ELF-1 (cell line): ENCODE measurements around the gene RBFOX2.
"Not testable (repeated sequence)": the region's sequence is repeated elsewhere in the genome, so short reads cannot be mapped to it uniquely, and the experiment has no call there.

Experiments
- DNase-seq: peaks from one replicate; pipeline ENCODE4 v3.0.0-alpha.2; 2016; ENCODE audit warnings: low read depth, low spot score

The RBFOX2 gene

DNA sequence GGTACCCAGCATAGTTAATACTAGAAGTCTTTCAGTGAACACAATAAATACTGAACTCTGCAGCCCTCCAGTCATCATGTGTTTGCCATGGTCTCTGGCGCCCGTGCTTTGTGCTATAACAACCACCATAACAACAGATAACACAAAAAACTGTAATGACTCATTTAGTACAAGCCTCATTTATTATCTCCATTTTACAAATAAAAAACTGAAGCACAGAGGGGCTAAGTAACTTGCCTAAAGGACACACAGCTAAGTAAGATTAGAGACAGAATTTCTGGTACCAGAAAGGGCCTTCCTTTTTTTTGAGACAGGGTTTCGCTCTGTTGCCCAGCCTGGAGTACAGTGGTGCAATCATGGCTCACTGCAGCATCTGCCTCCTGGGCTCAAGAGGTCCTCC is 19.5 kb downstream of the RBFOX2 start:
- DNase-seq, result no peak

DNA sequence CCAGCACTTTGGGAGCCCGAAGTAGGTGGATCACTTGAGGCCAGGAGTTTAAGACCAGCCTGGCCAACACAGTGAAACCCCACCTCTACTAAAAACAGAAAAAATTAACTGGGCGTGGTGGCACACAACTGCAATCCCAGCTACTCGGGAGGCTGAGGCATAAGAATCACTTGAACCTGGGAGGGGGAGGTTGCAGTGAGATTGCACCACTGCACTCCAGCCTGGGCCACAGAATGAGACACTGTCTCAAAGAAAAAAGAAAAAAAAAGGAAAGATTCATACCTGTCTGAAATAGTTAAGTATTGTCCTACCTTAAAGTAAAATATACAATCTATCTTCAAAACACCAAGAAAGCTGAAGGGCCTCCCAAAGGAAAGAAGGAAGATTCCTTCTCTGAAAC is 20.1 kb downstream of the RBFOX2 start:
- DNase-seq, result no peak

DNA sequence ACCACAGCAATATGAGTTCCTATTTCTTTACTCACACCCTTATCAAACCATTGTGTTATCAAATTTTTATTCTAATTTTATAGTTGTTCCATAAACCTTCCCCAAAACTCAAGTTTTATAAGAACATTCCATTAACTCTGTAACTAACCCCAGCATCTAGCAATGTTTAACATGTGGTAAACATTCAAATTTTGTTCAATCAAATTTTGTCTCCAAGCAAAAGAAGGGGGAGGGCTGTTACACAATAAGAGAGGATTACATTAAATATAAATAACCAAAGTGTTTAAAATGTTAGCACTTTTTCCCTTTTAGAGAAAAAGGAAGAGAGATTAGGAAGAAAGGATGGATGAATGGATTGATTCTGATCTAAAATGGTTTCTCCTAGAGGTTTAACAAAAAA is 20.5 kb downstream of the RBFOX2 start:
- DNase-seq, result no peak

DNA sequence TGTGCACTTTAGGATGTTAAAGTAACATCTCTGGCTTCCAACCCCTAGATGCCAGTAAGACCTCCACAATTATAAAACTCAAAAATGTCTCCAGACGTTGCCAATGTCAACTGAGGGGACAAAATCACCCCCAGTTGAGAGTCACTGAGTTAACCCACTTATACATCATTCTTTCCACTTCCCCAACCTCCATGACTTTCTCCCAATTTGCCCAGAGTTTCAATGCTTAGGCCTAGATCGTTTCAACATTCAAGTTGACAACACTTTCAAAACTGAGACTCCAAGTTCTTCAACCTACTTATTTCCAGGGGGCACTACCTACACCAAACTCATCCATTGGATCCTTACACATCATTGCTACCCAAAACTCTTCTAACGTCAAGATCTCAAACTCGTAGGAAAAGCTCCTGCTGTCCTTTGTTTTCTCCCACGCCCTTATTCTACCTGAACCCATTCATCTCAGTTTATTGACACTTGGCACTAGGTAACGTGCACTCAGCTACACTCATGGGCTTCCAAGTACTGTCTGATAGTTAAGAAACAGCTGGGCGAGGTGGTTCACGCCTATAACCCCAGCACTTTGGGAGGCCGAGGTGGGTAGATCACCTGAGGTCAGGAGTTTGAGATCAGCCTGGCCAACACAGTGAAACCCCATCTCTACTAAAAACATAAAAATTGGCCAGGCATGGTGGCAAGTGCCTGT is 24.5 kb downstream of the RBFOX2 start:
- DNase-seq, result no peak

DNA sequence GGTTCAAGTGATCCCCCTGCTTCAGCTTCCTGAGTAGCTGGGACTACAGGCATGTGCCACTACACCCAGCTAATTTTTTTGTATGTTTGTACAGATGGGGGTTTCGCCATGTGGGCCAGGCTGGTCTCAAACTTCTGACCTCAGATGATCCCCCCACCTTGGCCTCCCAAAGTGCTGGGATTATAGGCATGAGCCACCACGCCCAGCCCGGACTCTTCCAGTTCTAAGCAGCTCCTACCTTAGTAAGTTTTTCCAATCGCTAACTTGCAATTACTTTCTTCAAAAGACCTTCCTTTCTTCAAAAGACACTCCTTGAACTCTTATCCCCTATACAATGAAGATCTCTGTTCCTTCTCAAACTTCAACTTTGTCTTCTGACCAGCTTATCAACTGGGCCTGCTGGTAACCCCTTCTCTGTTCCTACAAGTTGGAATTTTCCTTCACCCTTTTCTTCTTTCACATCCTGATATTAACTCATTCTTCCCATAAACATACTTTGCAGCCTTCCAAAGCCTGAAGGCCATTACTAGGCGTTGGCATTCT is 25.8 kb downstream of the RBFOX2 start:
- no peak for DNase-seq

DNA sequence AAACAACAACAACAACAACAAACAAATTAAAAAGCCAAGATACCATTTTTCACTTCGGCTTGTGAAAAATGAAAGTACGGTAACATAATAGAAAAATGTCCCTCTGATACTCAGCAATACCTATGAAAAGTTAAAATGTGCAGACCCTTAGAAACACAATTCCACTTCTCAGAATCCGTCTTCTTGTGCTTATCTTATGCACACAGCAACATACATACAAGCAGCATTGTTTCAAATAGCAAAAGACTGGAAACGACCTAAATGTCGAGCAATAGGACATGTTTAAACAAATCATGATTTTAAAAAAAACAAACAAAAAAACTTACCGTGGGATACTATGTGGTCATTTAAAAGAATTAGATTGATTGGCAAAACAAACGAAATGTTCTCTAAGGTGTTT is 26.5 kb downstream of the RBFOX2 start:
- DNase-seq, result no peak

DNA sequence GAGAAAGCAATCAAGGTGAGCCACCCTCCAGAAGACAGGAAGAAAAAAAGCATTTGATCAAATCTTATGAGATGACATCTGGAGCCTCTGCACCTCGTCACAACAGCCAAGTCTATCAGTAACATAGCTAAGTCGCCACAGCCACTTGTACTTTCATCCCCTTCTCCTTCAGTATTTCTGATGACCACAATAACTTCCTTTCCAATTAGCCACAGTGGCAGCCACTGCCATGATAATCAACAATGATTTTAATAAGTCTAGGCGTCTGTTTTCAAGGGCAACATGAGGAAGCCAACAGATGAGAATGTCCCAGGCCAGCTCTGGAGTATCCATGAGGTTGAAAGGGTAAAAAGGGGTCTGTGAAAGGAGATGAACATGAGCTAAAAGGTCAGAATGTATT is 29.9 kb downstream of the RBFOX2 start:
- no peak for DNase-seq

DNA sequence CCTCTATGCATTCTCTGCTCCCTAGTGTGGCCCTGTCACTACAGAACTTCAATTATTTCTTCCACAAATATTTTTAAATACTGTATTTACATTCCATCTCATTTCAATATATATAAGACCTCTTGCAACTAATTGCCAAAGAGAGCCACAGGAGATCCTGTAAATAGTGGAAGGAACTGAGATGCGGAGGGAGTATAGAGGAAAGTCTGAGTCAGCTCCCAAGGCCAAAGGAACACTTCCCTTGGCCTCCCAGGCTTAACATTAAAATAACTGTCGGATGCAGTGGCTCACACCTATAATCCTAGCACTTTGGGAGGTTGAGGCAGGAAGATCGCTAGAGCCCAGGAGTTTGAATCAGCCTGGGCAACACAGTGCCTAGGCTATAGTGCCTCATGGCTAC is 31.2 kb downstream of the RBFOX2 start:
- no peak for DNase-seq

DNA sequence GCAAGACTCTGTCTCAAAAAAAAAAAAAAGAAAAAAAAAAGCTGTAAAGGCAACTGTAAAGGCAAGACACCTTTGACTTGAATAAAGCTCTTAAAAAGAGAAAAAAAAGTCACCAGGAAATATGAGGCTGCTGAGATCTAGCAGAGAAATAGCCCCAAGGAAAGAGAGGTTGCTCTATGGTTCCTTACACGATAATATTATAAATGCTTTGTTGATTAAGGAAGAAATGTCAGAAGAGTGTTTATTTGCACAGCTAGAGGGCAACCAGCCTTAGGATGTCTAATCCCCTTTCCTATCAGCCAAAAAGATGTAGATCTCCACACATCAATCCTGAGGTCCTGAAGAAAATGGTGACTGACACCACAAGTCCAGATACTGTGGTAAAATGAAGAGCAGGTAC is 32.0 kb downstream of the RBFOX2 start:
- no peak for DNase-seq

DNA sequence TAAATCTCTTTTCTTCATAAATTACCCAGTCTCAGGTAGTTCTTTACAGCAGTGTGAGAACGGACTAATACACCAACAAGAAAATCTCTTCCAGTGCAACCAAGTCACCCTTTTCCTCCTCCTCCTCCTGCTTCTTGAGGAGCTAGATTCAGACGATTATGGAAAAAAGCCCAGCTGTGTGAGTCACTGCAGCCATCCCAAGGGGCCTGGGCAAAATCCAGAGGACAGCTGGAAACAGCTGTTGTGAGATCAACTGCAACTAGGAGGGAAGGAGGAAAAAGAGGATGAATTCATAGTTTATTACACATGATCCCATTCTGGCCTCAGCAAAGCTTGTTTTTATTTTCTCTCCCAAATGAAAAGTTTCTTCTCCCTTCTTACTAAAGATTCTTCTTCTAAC is 32.9 kb downstream of the RBFOX2 start:
- DNase-seq, result peak; percentile 43

DNA sequence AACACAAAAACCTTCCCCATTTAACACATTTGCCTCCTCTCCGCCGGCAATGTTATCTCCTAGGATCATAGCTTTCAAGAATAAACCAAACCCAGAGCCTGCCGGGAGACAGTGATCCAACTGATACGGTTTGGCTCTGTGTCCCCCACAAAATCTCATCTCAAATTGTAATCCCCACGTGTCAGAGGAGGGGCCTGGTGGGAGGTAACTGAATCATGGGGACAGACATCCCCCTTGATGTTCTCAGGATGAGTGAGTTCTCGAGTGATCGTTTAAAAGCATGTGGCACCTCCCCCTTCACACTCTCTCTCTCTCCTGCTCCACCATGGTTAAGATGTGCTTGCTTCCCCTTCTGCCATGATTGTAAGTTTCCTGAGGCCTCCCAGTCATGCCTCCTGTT is 33.3 kb downstream of the RBFOX2 start:
- peak; percentile 14 for DNase-seq

DNA sequence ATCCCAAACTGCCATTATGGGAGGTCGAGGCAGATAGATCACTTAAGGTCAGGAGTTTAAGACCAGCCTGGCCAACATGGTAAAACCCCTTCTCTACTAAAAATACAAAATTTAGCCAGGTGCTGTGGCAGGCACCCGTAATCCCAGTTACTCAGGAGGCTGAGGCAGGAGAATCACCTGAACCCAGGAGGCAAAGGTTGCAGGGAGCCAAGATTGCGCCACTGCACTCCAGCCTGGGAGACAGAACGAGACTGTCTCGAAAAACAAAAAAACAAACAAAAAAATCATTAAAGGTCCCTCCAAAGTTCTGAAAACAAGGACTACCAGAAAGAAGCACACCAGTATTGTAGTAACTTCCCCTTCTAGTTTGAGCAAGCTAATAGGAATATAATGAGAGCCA is 34.9 kb downstream of the RBFOX2 start:
- DNase-seq, result not testable (repeated sequence)

DNA sequence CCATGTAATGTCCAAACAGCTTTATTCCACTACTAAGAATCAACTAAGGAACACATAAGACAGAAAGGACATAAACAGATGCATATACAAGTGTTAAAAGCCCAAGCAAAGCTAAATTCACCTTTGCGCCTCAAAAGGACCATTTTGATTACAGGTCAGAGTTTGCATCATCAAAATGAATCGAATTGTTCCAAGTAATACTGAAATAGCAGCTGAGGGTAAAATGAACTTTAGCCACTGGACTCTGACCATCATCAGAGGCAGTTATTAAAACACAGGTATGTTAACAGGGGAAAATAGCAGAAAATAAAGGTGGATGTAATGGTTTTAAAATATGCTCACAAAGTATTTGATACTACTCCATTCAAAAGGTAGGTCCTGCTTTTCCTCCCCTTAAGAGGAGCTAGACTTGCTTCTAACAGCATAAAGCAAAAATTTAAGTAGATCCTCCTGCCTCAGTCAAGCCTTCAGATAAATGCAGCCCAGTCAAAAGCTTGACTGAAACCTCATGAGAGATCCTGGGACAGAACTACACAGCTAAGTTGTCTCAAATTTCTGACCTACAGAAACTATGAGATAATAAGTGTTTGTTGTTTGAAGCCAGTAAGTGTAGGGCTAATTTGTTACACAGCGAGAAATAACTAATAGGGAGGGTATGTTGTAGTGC is 35.4 kb downstream of the RBFOX2 start:
- no peak for DNase-seq

DNA sequence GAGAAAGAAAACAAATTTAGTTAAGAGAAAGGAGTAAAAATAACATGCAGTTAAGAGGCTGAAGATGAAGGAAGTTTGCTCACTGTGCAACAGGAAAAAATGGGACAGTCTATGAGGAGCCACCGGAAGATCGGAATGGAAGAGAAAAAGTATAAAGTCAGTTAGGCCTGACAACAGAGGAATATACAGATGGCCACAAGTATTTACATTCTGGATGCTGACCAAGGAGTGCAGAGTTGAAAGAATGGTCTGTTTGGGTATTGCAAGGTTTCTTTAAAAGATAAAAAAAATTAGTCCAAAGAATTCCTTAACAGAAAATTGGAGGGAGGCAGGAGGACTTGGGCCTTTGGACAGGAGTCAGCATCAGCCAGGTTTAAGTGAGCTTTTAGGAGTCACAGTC is 37.5 kb downstream of the RBFOX2 start:
- no peak for DNase-seq

DNA sequence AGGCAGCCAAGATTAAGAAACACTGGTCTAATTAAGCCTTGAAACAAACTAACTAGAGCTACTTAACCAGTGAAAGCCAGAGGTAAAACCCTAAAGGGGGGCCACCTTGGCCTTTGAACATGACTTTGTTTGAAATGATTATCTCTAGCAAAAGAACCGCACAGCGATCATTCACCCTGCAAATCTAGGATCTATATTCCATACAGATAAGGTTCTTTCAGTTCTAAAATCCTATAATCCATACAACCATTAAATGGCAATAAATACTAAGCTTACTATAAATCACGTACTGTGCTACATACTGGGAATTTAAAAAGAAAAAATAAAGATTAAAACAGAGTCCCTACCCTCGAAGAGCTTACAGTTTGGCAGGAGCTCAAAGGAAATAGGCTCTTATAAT is 40.6 kb downstream of the RBFOX2 start:
- no peak for DNase-seq

DNA sequence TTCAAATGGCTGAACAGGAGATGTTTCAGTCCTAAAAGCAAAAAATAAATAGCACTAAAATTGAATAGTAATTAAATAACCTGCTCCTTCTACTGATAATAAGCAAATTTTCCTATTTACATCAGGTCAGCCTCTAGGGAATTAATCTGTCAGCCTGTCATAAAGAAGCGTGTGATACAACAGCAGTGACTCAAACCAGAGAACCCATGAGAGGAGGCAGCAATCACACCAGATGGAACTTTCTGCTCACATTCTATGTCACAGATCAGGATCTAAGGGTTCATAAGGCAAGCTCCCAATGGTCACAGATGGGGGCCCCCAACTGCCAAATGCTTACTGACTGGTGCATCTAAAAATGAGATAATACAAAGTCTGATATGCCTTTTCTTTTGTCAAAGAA is 41.1 kb downstream of the RBFOX2 start:
- no peak for DNase-seq

DNA sequence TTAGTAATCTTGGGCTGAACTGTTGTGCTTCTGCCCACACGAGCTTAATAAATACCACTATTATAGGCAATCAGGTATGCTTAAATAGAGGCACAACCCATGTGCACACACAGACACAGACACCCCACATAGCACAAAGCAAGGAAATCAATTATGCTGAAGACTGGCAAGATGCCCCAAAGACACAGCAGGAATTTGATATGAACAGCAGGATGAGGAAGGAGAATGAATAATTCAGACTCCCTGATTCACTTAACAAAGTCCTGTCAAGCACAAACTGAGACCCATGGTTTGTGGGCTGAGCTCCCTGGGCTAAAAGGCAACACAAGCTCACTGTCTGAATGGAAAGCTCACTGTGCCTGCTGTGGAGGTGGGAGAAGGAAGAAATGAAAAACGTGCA is 42.5 kb downstream of the RBFOX2 start:
- no peak for DNase-seq

DNA sequence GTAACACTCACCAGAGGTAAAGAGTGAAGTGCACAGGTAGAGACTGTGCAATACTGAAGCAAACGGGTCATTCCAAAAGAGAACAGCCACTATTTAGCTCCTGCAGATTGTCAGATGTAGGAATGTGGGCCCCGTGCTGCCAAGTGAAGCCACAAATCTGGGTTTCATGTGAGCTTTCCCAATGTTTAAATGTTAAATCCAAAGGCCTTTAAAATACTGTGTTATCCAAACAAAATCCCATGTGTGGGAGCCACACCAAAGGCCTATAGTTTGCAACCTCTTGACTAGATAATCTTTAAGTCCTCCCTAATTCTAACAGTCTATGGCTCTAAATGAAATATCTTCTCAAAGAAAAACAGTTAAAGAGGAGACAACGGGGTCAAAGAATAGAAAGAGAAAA is 43.3 kb downstream of the RBFOX2 start:
- DNase-seq, result no peak

DNA sequence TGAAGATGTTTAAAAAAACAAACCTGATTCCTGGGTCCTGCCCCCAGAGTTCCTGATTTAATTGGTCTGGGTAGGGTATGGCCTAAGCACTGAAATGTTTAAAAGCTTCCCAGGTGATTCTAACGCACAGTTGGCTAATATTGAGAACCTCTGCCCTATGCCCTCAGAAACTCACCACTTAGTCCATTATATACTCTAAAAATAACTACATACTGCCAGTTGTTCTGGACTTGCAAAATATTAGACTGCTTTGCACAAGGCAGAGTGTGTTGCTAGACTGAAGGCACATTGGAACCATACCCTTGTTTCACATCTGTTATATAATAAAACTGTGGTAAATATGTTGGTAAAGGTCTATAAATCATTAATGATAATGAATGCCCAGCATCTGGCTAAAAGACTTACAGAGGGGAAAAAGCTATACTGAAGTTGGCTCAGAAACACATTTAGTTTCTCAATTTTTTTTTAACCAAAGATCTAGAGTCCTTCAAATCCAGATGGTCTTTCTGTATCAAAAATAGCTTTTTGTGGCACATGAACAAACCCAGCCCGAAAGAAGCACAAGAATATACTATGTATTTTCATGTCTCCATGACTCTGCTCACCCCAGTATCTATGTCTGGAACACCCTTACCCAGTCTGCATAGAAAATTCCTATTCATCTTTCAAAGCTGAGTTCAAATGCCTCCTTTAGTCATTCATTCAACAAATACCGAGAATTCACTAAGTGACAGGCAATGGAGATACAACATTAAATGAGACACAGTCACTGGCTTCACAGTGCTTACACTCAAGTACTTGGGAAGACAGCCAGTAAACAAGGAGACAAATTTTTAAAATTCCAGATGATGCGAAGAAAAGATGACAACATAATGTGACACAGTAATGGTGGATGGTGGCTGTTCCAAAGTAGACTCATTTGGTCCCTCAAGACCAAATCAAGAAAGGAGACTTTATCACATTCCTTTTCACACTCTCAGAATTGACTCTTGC is 44.1 kb downstream of the RBFOX2 start:
- DNase-seq, result no peak

DNA sequence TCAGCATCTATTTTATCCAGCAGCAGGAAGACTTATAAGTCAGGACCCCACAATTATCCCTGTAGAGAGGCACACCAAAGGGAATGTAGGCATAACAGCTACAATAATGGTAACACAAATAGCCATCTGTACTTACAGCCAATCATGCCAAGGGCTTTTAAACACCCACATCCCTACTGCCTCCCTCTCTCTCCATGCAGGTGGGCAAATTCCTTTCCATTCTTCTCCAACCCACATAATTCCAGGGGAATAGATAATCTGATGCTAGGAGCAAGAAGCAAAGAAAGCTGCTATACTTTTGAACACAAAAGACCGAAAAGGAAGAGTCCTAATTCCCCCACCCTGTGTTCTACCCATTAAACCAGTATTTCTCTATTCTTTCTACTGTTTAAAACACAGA is 46.7 kb downstream of the RBFOX2 start:
- no peak for DNase-seq

DNA sequence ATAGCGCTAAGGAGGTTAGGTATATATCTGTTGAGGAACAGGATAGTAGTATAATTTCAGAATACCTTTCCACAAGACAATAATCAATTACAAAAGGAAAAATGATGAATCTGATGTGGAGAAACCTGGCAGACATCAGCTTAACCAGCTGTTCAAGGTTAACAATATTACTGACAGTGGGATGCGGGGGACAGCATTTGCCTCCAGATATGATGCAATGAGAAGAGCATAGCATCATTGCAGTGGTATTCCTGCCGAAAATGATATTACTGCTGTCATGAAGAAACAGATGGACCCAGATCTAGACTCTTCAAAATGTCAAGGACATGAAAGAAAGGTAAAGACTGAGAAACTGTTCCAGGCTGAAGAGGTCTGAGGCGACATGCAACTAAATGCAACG is 49.7 kb downstream of the RBFOX2 start:
- no peak for DNase-seq

DNA sequence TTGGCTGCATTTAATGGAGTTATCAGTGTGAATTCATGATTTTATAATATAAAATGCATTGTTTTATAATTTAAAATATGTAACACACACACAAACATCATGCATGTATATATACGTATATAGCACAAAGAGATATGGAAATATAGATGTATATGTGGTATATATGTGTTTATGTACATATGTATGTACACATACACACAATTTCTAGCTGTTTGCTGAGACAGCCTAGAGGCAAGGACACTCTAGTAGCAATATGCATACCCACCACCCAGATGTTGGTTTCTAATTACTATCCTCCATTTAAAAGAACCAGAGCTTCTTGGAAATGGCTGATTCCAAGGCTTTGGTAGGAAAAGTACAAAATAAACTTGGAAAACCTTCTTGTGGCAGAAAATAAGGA is 50.4 kb downstream of the RBFOX2 start:
- DNase-seq, result no peak
